Renal cortex interstitium (tissue), 11 donors: Measurements from ENCODE around the gene PCDHA6. TPM values are rescaled to one million over a fixed set of nuclear protein-coding genes. Genes with fewer than 3 reads are reported as not detected.
"Not testable (repeated sequence)": the region's sequence is repeated elsewhere in the genome, so short reads cannot be mapped to it uniquely, and the experiment has no call there.

Experiments used
- DNase-seq, 11 donors: peaks; one replicate each; pipeline ENCODE4 v3.0.0-alpha.2; 2013; ENCODE audit warnings: low read depth in 9 of 11, low spot score in 4 of 11; ENCODE audit errors: extremely low read depth in 1 of 11
- polyA plus RNA-seq, 3 donors: library from polyadenylated mRNA; unstranded; fragments of 120-200 nt; gene quantifications; one replicate each; pipeline ENCODE4 v1.2.1, GENCODE V29; 2013; ENCODE audit not compliant: insufficient read length in 3 of 3

PCDHA6 gene
- polyA plus RNA-seq, 3 donors: 0.16 to 0.41 (median 0.40) TPM

DNA sequence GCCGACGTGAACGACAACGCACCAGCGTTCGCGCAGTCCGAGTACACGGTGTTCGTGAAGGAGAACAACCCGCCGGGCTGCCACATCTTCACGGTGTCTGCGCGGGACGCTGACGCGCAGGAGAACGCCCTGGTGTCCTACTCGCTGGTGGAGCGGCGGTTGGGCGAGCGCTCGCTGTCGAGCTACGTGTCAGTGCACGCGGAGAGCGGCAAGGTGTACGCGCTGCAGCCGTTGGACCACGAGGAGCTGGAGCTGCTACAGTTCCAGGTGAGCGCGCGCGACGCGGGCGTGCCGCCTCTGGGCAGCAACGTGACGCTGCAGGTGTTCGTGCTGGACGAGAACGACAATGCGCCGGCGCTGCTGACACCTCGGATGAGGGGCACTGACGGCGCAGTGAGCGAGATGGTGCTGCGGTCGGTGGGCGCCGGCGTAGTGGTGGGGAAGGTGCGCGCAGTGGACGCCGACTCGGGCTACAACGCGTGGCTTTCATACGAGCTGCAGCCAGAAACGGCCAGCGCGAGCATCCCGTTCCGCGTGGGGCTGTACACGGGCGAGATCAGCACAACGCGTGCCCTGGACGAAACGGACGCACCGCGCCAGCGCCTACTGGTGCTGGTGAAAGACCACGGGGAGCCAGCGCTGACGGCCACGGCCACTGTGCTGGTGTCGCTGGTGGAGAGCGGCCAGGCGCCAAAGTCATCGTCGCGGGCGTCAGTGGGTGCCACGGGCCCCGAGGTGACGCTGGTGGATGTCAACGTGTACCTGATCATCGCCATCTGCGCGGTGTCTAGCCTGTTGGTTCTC lies 22.3 kb downstream of the PCDHA6 start:
- DNase-seq: not testable (repeated sequence)

DNA sequence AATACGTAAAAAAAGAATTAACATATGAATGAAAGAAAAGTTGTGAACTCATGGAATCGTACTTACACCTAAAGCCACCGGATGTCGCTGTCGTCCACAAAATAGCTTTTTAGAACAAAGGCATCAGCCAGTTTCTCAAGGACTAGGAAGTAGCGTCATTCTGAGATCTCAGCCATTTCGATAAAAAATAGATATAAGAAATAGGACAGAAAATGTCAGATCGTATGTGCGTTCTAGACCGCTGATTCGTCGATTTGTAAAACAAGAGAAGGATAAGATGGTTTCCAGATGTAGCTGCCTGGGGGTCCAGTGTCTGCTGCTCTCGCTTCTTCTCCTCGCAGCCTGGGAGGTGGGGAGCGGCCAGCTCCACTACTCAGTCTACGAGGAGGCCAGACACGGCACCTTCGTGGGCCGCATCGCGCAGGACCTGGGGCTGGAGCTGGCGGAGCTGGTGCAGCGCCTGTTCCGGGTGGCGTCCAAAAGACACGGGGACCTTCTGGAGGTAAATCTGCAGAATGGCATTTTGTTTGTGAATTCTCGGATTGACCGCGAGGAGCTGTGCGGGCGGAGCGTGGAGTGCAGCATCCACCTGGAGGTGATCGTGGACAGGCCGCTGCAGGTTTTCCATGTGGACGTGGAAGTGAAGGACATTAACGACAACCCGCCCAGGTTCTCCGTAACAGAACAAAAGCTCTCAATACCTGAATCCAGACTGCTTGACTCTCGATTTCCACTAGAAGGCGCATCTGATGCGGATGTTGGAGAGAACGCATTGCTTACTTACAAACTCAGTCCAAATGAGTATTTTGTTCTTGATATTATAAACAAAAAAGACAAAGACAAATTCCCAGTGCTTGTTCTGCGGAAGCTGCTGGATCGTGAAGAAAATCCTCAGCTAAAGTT lies 28.3 kb downstream of the PCDHA6 start, which contains the start of gene PCDHA10:
TSS of gene PCDHA10 (plus strand) at position 126 of the 903 bp plus-strand sequence. CDS start at position 278, 152 bp downstream.
- DNase-seq: no peak

DNA sequence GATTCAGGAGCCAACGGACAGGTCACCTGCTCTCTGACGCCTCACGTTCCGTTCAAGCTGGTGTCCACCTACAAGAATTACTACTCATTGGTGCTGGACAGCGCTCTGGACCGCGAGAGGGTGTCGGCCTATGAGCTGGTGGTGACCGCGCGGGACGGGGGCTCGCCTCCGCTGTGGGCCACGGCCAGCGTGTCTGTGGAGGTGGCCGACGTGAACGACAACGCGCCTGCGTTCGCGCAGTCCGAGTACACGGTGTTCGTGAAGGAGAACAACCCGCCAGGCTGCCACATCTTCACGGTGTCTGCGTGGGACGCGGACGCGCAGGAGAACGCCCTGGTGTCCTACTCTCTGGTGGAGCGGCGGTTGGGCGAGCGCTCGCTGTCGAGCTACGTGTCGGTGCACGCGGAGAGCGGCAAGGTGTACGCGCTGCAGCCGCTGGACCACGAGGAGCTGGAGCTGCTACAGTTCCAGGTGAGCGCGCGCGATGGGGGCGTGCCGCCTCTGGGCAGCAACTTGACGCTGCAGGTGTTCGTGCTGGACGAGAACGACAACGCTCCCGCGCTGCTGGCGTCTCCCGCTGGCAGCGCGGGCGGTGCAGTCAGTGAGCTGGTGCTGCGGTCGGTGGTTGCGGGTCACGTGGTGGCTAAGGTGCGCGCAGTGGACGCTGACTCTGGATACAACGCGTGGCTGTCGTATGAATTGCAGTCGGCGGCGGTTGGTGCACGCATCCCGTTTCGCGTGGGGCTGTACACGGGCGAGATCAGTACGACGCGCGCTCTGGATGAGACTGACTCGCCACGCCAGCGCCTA lies 29.6 kb downstream of the PCDHA6 start:
- no peak for DNase-seq

DNA sequence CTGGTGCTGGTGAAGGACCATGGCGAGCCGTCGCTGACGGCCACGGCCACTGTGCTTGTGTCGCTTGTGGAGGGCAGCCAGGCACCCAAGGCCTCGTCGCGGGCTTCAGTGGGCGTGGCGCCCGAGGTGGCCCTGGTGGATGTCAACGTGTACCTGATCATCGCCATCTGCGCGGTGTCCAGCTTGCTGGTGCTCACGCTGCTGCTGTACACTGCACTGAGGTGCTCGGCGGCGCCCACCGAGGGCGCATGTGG lies 30.2 kb downstream of the PCDHA6 start:
- no peak for DNase-seq

DNA sequence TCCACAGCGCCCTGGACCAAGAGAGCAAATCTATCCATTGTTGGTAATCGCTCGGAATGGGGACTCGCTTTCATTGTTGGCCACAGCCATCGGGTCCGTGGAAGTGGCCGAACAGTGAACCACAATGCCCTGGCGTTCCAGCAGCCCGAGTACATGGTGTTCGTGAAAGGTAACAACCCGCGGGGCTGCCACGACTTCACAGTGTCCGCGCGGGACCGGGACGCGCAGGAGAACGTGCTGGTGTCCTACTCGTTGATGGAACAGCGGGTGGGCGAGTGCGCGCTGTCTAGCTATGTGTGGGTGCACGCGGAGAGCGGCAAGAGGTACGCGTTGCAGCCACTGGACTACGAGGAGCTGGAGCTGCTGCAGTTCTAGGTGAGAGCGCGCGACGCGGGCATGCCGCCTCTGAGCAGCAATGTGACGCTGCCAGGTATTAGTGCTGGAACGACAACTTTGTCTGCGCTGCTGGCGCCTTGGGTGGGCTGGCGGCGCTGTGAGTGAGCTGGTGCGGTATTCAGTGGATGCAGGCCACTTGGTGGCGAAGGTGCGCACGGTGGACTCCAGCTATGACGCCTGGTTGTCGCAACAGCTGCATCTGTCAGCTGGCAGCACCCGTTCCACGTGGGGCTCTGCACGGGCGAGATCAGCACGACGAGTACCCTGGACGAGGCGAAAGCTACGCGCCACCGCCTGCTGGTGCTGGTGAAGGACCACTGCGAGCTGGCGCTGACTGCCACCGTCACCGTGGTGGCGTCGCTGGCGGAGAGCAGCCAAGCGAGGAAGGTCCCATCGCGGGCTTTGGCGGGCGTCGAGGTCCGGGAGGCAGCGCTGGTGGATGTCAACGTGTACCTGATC lies 34.9 kb downstream of the PCDHA6 start:
- DNase-seq: no peak

DNA sequence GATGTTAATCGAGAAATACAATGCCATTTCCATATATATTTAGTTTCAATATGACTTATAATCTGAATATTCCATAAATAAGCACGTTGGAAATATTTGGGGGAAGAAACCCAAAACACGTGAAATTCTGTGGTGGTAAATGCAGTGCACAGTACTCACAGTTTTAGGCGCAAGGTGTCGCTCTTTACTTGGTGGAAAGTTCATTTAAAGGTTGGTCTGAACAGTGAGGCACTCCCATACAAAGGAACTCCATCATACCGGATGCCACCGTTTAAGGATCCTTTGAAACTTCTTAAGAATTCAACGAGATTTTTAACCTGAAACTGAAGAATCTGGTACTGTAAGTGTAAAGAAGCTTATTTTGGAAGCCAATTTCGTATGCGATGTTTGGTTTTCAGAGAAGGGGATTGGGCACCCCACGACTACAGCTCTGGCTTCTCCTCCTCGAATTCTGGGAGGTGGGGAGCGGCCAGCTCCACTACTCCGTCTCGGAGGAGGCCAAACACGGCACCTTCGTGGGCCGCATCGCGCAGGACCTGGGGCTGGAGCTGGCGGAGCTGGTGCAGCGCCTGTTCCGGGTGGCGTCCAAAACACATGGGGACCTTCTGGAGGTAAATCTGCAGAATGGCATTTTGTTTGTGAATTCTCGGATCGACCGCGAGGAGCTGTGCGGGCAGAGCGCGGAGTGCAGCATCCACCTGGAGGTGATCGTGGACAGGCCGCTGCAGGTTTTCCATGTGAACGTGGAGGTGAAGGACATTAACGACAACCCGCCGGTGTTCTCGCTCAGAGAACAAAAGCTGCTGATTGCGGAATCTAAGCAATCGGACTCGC lies 41.2 kb downstream of the PCDHA6 start, which contains the start of gene PCDHA11:
TSS of gene PCDHA11 (plus strand) at position 237 of the 834 bp plus-strand sequence. CDS start at position 384, 147 bp downstream.
- no peak for DNase-seq

DNA sequence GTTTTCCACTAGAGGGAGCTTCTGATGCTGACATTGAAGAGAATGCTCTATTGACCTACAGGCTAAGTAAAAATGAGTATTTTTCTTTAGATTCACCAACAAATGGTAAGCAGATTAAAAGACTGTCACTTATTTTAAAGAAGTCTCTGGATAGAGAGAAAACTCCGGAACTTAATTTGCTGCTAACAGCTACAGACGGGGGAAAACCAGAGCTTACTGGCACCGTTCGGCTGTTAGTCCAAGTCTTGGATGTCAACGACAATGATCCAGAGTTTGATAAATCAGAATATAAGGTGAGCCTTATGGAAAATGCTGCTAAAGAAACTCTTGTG lies 41.8 kb downstream of the PCDHA6 start:
- no peak for DNase-seq

DNA sequence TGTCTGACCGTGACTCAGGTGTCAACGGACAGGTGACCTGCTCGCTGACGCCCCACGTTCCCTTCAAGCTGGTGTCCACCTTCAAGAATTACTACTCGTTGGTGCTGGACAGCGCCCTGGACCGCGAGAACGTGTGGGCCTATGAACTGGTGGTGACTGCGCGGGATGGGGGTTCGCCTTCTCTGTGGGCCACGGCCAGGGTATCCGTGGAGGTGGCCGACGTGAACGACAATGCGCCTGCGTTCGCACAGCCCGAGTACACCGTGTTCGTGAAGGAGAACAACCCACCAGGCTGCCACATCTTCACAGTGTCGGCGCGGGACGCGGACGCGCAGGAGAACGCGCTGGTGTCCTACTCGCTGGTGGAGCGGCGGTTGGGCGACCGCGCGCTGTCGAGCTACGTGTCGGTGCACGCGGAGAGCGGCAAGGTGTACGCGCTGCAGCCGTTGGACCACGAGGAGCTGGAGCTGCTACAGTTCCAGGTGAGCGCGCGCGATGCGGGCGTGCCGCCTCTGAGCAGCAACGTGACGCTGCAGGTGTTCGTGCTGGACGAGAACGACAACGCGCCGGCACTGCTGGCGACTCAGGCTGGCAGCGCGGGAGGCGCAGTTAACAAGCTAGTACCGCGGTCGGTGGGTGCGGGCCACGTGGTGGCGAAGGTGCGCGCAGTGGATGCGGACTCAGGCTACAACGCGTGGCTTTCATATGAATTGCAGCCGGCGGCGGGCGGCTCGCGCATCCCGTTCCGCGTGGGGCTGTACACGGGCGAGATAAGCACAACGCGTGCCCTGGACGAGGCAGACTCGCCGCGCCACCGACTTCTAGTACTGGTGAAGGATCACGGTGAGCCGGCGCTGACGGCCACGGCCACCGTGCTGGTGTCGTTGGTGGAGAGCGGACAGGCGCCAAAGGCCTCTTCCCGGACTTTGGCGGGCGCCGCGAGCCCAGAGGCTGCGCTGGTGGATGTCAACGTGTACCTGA lies 42.8 kb downstream of the PCDHA6 start:
- DNase-seq: no peak

DNA sequence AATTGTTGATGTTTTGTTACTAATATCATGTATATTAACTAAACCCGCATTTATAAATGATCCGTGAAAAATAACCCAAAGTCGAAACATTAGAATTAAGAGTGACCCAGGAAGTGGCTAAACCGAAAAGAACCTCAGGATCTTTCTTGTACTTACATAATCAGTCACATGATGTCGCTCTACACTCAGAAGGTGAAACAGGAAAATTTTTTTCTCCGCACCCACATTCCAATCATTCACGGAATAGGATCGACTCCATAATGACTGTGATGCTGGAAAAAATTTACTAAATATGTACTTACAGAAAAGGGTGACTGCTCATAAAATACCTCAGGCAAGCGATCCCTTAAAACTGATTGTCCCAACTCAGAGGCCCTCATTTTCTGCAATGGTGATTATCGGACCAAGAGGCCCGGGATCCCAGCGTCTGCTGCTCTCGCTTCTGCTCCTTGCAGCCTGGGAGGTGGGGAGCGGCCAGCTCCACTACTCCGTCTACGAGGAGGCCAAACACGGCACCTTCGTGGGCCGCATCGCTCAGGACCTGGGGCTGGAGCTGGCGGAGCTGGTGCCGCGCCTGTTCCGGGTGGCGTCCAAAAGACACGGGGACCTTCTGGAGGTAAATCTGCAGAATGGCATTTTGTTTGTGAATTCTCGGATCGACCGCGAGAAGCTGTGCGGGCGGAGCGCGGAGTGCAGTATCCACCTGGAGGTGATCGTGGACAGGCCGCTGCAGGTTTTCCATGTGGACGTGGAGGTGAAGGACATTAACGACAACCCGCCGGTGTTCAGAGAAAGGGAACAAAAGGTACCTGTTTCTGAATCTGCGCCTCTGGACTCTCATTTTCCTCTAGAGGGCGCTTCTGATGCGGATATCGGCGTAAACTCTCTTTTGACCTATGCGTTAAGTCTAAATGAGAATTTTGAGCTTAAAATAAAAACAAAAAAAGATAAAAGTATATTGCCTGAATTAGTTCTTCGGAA lies 47.6 kb downstream of the PCDHA6 start, which contains the start of gene PCDHA12:
TSS of gene PCDHA12 (plus strand) at position 224 of the 981 bp plus-strand sequence. CDS start at position 389, 165 bp downstream.
- no peak for DNase-seq

DNA sequence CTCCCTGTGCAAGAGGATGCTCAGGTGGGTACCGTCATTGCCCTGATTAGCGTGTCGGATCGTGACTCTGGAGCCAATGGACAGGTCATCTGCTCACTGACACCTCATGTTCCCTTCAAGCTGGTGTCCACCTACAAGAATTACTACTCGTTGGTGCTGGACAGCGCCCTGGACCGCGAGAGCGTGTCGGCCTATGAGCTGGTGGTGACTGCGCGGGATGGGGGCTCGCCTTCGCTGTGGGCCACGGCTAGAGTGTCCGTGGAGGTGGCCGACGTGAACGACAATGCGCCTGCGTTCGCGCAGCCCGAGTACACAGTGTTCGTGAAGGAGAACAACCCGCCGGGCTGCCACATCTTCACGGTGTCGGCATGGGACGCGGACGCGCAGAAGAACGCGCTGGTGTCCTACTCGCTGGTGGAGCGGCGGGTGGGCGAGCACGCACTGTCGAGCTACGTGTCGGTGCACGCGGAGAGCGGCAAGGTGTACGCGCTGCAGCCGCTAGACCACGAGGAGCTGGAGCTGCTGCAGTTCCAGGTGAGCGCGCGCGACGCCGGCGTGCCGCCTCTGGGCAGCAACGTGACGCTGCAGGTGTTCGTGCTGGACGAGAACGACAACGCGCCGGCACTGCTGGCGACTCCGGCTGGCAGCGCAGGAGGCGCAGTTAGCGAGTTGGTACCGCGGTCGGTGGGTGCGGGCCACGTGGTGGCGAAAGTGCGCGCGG lies 48.9 kb downstream of the PCDHA6 start:
- not testable (repeated sequence) for DNase-seq

DNA sequence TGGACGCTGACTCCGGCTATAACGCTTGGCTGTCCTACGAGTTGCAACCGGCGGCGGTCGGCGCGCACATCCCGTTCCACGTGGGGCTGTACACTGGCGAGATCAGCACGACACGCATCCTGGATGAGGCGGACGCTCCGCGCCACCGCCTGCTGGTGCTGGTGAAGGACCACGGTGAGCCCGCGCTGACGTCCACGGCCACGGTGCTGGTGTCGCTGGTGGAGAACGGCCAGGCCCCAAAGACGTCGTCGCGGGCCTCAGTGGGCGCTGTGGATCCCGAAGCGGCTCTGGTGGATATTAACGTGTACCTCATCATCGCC lies 49.5 kb downstream of the PCDHA6 start:
- no peak for DNase-seq
